Fibroblast of peridontal ligament (primary cell): ENCODE results near the gene TRIM31.
A peak's percentile ranks its signal among the peaks of the same experiment; 100 is the strongest.
"Not testable (repeated sequence)": the region's sequence is repeated elsewhere in the genome, so short reads cannot be mapped to it uniquely, and the experiment has no call there.

Experiments
- DNase-seq: peaks from one replicate; pipeline ENCODE4 v3.0.0-alpha.2; 2010; ENCODE audit errors: extremely low read depth

The TRIM31 gene

GRCh38 chr6:30149858-30150550, 37.1 kb upstream of the TRIM31 start:
- DNase-seq: no peak

DNA sequence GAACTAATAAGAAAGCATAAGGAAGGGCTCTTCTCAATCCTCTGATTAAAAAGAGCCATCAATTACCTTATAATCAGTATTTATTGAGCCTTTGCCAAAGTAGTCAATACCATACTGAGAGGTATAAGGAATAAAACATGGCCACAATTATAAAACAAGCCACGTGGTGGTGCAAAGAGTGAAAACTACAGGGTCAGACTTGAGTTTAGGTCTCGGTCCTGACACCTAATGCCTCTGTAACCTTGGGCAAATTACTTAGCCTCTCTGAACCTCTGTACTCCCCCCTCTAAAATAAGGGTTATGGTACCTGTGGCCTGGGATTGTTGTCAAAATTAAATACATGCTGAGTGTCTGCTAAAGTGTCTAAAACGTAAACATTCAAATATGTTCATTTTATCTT, 36.3 kb upstream of the TRIM31 start:
- DNase-seq: no peak

- DNase-seq: no peak
Observed at GRCh38 chr6:30147096-30147495, 34.2 kb upstream of the TRIM31 start.

DNA sequence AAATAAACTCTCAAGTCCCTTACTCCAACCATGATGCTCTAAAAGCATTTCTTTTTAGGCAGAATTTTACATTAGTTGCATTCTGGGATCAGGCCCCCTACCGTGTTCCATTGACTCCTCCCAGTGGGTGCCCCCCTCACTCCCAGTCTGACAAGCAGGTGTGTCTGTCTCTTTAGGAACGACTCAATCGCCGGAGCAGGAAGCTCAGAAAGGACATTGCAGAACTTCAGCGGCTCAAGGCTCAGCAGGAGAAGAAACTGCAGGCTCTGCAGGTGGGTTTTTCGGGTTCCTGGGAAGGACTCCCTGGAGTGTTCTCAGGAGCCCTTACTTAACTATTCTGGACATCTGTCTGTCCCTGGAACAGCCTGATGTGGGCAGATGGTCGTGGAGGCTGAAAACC, 32.9 kb upstream of the TRIM31 start:
- no peak for DNase-seq

GRCh38 chr6:30144811-30145210, 31.9 kb upstream of the TRIM31 start:
- no peak for DNase-seq

- DNase-seq: no peak
Observed at GRCh38 chr6:30143780-30144179, 30.9 kb upstream of the TRIM31 start.

DNA sequence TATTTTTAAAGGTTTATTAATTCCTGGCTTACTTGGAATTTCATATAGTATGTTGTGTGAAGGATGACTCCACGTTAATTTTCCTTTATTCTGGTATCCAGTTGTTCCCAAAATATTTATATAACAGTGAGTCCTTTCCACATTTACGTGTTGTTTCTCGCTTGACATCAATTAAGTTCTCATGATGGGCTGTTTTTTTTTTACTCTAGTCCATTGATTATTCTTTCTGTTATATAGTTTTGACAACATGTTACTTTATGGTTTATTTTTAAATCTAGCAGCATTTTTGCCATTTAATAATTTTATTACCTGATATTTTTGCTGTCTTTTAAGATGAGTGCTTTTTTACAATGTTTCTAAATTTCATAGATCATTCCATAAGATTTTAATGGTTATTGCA, 29.8 kb upstream of the TRIM31 start:
- no peak for DNase-seq

DNA sequence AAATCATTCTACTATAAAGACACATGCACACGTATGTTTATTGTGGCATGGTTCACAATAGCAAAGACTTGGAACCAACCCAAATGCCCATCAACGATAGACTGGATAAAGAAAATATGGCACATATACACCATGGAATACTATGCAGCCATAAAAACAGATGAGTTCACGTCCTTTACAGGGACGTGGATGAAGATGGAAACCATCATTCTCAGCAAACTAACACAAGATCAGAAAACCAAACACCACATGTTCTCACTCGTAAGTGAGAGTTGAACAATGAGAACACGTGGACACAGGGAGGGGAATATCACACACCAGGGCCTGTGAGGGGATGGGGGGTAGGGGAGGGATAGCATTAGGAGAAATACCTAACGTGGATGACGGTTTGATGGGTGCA, 27.4 kb upstream of the TRIM31 start:
- DNase-seq: not testable (repeated sequence)

DNA sequence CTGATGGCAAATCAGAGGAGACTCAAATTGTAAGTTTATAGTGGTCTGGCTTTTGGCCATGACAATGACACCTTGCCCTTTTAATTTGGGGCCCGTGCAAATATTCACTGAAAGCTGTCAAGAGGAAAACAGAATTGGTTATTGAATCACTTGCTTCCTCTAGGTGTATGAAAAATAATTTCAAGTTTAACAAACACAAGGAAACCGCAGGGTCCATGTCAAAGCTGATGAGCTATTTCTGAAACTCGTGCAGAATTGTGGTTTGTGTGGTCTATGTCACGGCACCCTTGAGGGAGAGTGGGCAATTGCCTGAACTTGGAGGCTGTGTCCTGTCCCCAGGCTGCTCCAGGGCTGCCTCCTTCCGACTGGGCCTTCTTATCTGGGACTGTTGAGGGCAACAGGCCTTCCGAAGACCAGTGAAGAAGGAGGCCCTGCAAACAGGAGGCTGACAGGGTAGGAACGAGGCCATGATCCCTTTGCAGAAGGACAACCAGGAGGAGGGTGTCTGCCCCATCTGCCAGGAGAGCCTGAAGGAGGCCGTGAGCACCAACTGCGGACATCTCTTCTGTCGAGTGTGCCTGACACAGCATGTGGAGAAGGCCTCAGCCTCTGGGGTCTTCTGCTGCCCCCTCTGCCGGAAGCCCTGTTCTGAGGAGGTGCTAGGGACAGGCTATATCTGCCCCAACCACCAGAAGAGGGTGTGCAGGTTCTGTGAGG, 23.8 kb upstream of the TRIM31 start:
- DNase-seq: no peak

GRCh38 chr6:30135757-30136156, 22.9 kb upstream of the TRIM31 start, which contains the start of gene TRIM40:
Gene TRIM40 (plus strand): TSS chr6:30136140. CDS start chr6:30137037, 897 bp downstream.
- DNase-seq: no peak

DNA sequence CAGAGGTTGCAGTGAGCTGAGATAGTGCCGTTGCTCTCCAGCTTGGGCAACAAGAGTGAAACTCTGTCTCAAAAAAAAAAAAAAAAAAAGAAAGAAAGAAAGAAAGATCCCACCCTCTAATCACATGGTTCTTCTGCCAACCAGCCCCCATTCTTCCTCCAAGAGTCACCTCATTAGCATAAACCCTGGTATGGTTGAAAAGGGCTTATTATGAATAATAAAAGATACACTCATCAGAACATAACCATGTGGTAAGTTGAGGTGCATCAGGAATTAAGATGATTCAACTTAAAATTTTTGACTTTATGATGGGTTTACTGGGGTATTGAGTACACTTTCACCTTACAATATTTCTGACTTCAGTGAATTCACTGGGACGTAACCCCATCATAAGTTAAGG, 22.3 kb upstream of the TRIM31 start:
- DNase-seq: no peak

DNA sequence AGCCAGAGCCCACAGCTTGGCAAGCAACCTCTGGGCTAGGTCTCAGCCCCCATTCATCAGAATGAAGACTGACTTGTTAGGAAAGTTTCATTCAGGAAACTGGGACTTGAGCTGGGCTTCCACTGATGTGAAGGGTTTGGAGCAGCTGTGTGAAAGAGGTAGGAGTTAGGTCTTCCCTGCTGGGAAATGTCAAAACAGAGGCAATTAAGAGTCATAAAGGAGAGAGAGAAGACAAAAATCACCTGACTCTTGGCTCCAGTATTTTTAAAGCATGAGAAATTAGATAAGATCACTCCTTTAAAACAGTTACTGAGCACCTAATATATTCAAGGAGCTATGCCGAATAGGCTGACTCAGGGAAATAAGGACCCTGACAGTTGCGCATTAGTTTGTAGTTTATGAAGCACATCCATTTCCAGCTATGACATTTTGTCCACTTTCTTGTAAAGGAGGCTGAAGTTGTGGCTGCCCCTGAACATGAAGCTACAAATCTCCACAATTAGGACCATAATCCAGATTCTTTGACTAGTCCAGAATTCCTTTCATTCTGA, 19.1 kb upstream of the TRIM31 start:
- no peak for DNase-seq

DNA sequence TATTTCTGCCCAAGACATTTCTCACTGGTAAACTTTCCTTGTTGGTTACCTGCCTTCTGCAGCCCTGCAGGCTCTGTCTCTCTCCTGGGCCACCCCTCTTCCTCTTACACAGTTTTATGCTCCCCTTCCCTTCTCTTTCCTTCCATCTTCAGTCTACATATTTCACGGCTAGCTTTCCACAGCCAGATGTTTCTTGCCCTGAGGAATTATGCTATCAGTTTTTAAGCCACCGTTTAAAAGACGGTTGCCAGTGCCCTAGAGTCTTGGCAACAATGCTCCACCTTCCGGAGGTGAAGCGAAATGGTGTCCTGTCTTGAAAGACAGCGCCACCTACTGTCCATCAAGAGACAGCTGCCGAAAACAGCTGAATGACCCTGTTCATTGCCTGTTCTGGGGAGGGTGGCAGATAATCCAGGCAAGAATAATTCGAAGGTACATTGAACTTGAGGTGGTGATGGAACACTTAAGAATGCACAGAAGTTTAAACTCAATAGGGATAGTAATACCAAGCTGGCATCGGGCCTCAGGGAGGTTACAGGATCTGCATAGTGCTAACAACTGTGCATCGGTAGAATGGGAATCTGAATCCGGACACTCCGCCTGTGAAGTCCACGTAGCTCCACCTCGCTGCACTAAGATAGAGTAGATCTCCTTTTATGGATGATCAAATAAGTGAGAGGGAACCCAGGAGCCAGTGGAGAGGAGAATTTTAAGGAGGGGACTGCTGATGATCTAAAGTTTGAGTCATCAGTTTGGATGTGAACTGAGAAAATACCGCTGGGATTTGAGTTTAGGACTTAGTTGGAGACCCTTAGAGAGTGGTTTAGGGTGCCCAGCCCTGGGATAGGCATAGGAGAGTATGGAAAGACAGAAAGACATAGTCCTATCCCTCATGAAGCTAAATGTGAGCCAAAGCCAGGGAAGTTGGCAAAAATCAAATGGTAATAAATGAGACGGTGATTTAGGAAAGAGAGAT, 18.3 kb upstream of the TRIM31 start:
- DNase-seq: peak; percentile 85

GRCh38 chr6:30130179-30130679, 17.3 kb upstream of the TRIM31 start:
- no peak for DNase-seq

- no peak for DNase-seq
Observed at GRCh38 chr6:30129265-30130178, 16.6 kb upstream of the TRIM31 start.

- no peak for DNase-seq
Observed at GRCh38 chr6:30127238-30128093, 14.6 kb upstream of the TRIM31 start.

- peak; percentile 64 for DNase-seq
Observed at GRCh38 chr6:30122515-30122914, 9.6 kb upstream of the TRIM31 start.

GRCh38 chr6:30121446-30122366, 8.8 kb upstream of the TRIM31 start:
- no peak for DNase-seq

- DNase-seq: not testable (repeated sequence)
Observed at GRCh38 chr6:30118691-30119090, 5.8 kb upstream of the TRIM31 start.
